Hematopoietic multipotent progenitor cell treated with erythropoietin and hydrocortisone succinate and interleukin-3 and kit ligand, for 4 days (in vitro differentiated cells): ENCODE results near the gene RFXANK.
"Not testable (repeated sequence)": the region's sequence is repeated elsewhere in the genome, so short reads cannot be mapped to it uniquely, and the experiment has no call there.

Experiments used
- DNase-seq: peaks from one replicate; pipeline ENCODE4 v3.0.0-alpha.2; 2015

RFXANK gene

GRCh38 chr19:19170053-19170872 is 21.8 kb upstream of the RFXANK start, which contains the start of gene MEF2B:
Gene MEF2B, minus strand, starts transcription at chr19:19170263. Its CDS starts 19,528 bp downstream, at chr19:19150735.
- peak; percentile 94 for DNase-seq

- no peak for DNase-seq
These were observed 21.0 kb upstream of the RFXANK start for GRCh38 chr19:19170873-19171672.

- peak; percentile 63 for DNase-seq
These were observed 20.1 kb upstream of the RFXANK start for GRCh38 chr19:19171821-19172532.

- not testable (repeated sequence) for DNase-seq
These were observed 18.8 kb upstream of the RFXANK start for GRCh38 chr19:19173243-19173642.

- DNase-seq: no peak
These were observed 15.1 kb upstream of the RFXANK start for GRCh38 chr19:19176950-19177349.

- DNase-seq: peak; percentile 77
These were observed 12.3 kb upstream of the RFXANK start for GRCh38 chr19:19179548-19180441.

- peak; percentile 55 for DNase-seq
These were observed 10.5 kb upstream of the RFXANK start for GRCh38 chr19:19181488-19181998.

- DNase-seq: peak; percentile 85
These were observed 6.0 kb upstream of the RFXANK start for GRCh38 chr19:19185853-19186740.

- no peak for DNase-seq
These were observed 5.3 kb upstream of the RFXANK start for GRCh38 chr19:19186742-19187141.

GRCh38 chr19:19191768-19192077 is 335 bp upstream of the RFXANK start:
- no peak for DNase-seq

GRCh38 chr19:19192910-19193423 is 909 bp downstream of the RFXANK start:
- DNase-seq: peak; percentile 67

- no peak for DNase-seq
These were observed 1.9 kb downstream of the RFXANK start for GRCh38 chr19:19193926-19194325.

GRCh38 chr19:19201697-19202630 is 9.9 kb downstream of the RFXANK start:
- DNase-seq: no peak

GRCh38 chr19:19202707-19203011 is 10.6 kb downstream of the RFXANK start:
- no peak for DNase-seq

GRCh38 chr19:19203012-19203856 is 11.2 kb downstream of the RFXANK start, which contains the start of gene NR2C2AP:
Gene NR2C2AP, minus strand, starts transcription at chr19:19203414. Its CDS starts 354 bp downstream, at chr19:19203060.
- DNase-seq: peak; percentile 98

GRCh38 chr19:19204181-19204580 is 12.1 kb downstream of the RFXANK start:
- no peak for DNase-seq

- DNase-seq: no peak
These were observed 13.7 kb downstream of the RFXANK start for GRCh38 chr19:19205416-19206410.
